Measurements from ENCODE around the gene ABCA7. TPM values are rescaled to one million over a fixed set of nuclear protein-coding genes. Genes with fewer than 3 reads are reported as not detected.

Gene ABCA7
- total and polyA plus RNA-seq, 2 of the 13 experiments (the other 11 are each of a cell fraction or from before 2014, with no cell fraction given), result 4.4 to 32.4 TPM

DNA sequence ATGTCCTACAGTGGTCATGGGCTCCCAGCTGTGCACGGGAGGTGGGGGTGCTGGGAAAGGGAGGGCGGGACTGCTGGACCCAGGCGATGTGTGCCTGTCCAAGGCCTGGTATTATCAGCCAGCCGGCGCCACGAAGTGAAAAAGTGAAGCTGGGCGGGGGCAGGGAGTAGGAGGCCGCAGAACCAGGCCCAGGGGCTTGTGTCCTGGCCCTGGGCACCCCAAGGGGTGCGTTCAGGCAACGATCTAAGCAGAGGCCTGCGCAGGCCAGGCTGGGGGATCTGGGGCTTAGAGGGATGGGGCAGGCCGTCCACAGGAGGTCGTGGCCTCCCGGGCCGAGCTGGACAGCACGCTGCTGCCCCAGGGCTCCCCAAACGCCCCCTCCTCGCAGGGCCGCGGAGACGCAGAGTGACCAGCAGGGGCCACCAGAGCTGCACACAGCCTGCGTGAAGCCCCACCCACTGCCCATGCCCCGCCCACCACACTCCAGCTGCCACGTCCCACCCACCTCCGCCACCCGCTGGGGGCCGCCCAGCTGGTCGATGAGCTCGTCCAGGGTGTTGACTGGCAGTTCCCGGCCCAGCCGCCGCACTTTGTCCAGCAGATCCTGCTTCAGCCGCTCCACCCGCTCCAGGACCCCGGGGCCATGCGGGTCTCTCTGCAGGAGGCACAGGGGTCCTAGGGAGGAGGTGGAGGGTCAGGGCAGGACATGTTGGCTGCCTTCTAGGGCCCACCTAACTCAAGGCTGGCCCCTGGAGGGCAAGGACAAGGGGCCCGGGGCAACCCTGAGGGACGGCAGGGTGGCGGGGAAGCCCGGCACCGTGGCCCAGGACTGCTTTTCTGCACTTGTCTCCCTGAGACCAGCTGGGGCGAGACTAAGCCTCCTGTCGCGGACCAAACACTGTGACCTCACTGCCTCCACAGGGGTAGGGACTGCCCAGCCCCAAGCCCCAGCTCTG lies 73.4 kb downstream of the ABCA7 start (continued):
- TF ChIP-seq, protein P1, sequence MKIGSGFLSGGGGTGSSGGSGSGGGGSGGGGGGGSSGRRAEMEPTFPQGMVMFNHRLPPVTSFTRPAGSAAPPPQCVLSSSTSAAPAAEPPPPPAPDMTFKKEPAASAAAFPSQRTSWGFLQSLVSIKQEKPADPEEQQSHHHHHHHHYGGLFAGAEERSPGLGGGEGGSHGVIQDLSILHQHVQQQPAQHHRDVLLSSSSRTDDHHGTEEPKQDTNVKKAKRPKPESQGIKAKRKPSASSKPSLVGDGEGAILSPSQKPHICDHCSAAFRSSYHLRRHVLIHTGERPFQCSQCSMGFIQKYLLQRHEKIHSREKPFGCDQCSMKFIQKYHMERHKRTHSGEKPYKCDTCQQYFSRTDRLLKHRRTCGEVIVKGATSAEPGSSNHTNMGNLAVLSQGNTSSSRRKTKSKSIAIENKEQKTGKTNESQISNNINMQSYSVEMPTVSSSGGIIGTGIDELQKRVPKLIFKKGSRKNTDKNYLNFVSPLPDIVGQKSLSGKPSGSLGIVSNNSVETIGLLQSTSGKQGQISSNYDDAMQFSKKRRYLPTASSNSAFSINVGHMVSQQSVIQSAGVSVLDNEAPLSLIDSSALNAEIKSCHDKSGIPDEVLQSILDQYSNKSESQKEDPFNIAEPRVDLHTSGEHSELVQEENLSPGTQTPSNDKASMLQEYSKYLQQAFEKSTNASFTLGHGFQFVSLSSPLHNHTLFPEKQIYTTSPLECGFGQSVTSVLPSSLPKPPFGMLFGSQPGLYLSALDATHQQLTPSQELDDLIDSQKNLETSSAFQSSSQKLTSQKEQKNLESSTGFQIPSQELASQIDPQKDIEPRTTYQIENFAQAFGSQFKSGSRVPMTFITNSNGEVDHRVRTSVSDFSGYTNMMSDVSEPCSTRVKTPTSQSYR (CRISPR knock-in tag; IDR thresholded peaks at IDR 0.05; ENCODE audit: borderline replicate concordance), result no peak
- no peak for TF ChIP-seq SIX4 (CRISPR knock-in tag; IDR thresholded peaks at IDR 0.05)
- TF ChIP-seq SOX5 (CRISPR knock-in tag; IDR thresholded peaks at IDR 0.05; ENCODE audit: borderline replicate concordance), result 0 out of 2 replicates have a peak, but pooled peaks have one; percentile 38
- TF ChIP-seq, protein P2, sequence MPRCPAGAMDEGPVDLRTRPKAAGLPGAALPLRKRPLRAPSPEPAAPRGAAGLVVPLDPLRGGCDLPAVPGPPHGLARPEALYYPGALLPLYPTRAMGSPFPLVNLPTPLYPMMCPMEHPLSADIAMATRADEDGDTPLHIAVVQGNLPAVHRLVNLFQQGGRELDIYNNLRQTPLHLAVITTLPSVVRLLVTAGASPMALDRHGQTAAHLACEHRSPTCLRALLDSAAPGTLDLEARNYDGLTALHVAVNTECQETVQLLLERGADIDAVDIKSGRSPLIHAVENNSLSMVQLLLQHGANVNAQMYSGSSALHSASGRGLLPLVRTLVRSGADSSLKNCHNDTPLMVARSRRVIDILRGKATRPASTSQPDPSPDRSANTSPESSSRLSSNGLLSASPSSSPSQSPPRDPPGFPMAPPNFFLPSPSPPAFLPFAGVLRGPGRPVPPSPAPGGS (CRISPR knock-in tag; IDR thresholded peaks at IDR 0.05), result 0 out of 2 replicates have a peak, but pooled peaks have one; percentile 43
- TF ChIP-seq, protein P3, sequence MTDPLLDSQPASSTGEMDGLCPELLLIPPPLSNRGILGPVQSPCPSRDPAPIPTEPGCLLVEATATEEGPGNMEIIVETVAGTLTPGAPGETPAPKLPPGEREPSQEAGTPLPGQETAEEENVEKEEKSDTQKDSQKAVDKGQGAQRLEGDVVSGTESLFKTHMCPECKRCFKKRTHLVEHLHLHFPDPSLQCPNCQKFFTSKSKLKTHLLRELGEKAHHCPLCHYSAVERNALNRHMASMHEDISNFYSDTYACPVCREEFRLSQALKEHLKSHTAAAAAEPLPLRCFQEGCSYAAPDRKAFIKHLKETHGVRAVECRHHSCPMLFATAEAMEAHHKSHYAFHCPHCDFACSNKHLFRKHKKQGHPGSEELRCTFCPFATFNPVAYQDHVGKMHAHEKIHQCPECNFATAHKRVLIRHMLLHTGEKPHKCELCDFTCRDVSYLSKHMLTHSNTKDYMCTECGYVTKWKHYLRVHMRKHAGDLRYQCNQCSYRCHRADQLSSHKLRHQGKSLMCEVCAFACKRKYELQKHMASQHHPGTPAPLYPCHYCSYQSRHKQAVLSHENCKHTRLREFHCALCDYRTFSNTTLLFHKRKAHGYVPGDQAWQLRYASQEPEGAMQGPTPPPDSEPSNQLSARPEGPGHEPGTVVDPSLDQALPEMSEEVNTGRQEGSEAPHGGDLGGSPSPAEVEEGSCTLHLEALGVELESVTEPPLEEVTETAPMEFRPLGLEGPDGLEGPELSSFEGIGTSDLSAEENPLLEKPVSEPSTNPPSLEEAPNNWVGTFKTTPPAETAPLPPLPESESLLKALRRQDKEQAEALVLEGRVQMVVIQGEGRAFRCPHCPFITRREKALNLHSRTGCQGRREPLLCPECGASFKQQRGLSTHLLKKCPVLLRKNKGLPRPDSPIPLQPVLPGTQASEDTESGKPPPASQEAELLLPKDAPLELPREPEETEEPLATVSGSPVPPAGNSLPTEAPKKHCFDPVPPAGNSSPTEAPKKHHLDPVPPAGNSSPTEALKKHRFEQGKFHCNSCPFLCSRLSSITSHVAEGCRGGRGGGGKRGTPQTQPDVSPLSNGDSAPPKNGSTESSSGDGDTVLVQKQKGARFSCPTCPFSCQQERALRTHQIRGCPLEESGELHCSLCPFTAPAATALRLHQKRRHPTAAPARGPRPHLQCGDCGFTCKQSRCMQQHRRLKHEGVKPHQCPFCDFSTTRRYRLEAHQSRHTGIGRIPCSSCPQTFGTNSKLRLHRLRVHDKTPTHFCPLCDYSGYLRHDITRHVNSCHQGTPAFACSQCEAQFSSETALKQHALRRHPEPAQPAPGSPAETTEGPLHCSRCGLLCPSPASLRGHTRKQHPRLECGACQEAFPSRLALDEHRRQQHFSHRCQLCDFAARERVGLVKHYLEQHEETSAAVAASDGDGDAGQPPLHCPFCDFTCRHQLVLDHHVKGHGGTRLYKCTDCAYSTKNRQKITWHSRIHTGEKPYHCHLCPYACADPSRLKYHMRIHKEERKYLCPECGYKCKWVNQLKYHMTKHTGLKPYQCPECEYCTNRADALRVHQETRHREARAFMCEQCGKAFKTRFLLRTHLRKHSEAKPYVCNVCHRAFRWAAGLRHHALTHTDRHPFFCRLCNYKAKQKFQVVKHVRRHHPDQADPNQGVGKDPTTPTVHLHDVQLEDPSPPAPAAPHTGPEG (CRISPR knock-in tag; IDR thresholded peaks at IDR 0.05), result no peak
- peak; percentile 82 for TF ChIP-seq ZNF607 (CRISPR knock-in tag; IDR thresholded peaks at IDR 0.05; ENCODE audit: borderline replicate concordance)
- TF ChIP-seq, protein P4, sequence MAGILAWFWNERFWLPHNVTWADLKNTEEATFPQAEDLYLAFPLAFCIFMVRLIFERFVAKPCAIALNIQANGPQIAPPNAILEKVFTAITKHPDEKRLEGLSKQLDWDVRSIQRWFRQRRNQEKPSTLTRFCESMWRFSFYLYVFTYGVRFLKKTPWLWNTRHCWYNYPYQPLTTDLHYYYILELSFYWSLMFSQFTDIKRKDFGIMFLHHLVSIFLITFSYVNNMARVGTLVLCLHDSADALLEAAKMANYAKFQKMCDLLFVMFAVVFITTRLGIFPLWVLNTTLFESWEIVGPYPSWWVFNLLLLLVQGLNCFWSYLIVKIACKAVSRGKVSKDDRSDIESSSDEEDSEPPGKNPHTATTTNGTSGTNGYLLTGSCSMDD (CRISPR knock-in tag; IDR thresholded peaks at IDR 0.05), result no peak
- no peak for TF ChIP-seq U2AF2 (IDR thresholded peaks at IDR 0.05; ENCODE audit: low read depth, low read length)
- no peak for TF ChIP-seq HNRNPUL1 (IDR thresholded peaks at IDR 0.05; ENCODE audit: low read depth, low read length)
- TF ChIP-seq, protein P5, sequence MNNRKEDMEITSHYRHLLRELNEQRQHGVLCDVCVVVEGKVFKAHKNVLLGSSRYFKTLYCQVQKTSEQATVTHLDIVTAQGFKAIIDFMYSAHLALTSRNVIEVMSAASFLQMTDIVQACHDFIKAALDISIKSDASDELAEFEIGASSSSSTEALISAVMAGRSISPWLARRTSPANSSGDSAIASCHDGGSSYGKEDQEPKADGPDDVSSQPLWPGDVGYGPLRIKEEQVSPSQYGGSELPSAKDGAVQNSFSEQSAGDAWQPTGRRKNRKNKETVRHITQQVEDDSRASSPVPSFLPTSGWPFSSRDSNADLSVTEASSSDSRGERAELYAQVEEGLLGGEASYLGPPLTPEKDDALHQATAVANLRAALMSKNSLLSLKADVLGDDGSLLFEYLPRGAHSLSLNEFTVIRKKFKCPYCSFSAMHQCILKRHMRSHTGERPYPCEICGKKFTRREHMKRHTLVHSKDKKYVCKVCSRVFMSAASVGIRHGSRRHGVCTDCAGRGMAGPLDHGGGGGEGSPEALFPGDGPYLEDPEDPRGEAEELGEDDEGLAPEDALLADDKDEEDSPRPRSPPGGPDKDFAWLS (CRISPR knock-in tag; IDR thresholded peaks at IDR 0.05; ENCODE audit: borderline replicate concordance), result no peak
- TF ChIP-seq, protein P6, sequence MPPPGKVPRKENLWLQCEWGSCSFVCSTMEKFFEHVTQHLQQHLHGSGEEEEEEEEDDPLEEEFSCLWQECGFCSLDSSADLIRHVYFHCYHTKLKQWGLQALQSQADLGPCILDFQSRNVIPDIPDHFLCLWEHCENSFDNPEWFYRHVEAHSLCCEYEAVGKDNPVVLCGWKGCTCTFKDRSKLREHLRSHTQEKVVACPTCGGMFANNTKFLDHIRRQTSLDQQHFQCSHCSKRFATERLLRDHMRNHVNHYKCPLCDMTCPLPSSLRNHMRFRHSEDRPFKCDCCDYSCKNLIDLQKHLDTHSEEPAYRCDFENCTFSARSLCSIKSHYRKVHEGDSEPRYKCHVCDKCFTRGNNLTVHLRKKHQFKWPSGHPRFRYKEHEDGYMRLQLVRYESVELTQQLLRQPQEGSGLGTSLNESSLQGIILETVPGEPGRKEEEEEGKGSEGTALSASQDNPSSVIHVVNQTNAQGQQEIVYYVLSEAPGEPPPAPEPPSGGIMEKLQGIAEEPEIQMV (CRISPR knock-in tag; IDR thresholded peaks at IDR 0.05; ENCODE audit: low read depth), result 0 out of 2 replicates have a peak, but pooled peaks have one; percentile 53
- no peak; the same call in 1 of the 2 replicates for TF ChIP-seq RBAK (CRISPR knock-in tag; IDR thresholded peaks at IDR 0.05)

Data from HepG2 (cell line).